Progenitor cell of endocrine pancreas (in vitro differentiated cells): ENCODE results near the gene DCTN2. TPM values are rescaled to one million over a fixed set of nuclear protein-coding genes. Genes with fewer than 3 reads are reported as not detected.

ENCODE experiments used
- DNase-seq: peaks from one replicate; pipeline ENCODE4 v3.0.0; 2021; ENCODE audit warnings: low spot score; ENCODE audit not compliant: unreplicated experiment
- H3K27ac Mint-ChIP-seq: 2 replicates; pipeline ENCODE4 v1.8.0; 2021; ENCODE audit warnings: mild to moderate bottlenecking, moderate library complexity, mixed read lengths
- H3K27me3 Mint-ChIP-seq: 2 replicates; pipeline ENCODE4 v1.8.0; 2021; ENCODE audit warnings: mixed read lengths
- H3K36me3 Mint-ChIP-seq: 2 replicates; pipeline ENCODE4 v1.8.0; 2022; ENCODE audit warnings: mixed read lengths; ENCODE audit not compliant: insufficient read depth
- H3K4me1 Mint-ChIP-seq: 2 replicates; pipeline ENCODE4 v1.8.0; 2021; ENCODE audit warnings: low read depth, mixed read lengths
- H3K4me3 Mint-ChIP-seq: 2 replicates; pipeline ENCODE4 v1.8.0; 2021; ENCODE audit warnings: low read depth, mild to moderate bottlenecking, moderate library complexity, mixed read lengths
- H3K9me3 Mint-ChIP-seq: 2 replicates; pipeline ENCODE4 v1.8.0; 2021; ENCODE audit warnings: low read depth, mixed read lengths
- microRNA-seq: library from miRNA; unstranded; fragments of <30 nt; microRNA quantifications from one replicate; pipeline ENCODE4 v1.1.0, GENCODE V29; 2020; ENCODE audit warnings: borderline number of aligned reads; ENCODE audit not compliant: unreplicated experiment
- total RNA-seq: library from RNA; stranded (reverse); gene quantifications from 2 replicates; pipeline ENCODE4 v1.2.1, GENCODE V29; 2021
- TF ChIP-seq, protein P1 (sequence below): fragments of 200-600 bp; sonication (generic); IDR thresholded peaks from one replicate; pipeline ENCODE4 v1.5.0; 2021; ENCODE audit warnings: antibody characterized with exemption, mild to moderate bottlenecking; ENCODE audit not compliant: unreplicated experiment

The DCTN2 gene
- total RNA-seq, 1 donor from 2014 or later: 144 TPM

- H3K36me3 Mint-ChIP-seq: peaks cover 17% of the 10 kb centered on the region
- H3K4me3 Mint-ChIP-seq: peak within 1 kb of the TSS; percentile 97
- H3K4me1 Mint-ChIP-seq: peaks cover 12% of the 10 kb centered on the region
- TF ChIP-seq, protein P1, sequence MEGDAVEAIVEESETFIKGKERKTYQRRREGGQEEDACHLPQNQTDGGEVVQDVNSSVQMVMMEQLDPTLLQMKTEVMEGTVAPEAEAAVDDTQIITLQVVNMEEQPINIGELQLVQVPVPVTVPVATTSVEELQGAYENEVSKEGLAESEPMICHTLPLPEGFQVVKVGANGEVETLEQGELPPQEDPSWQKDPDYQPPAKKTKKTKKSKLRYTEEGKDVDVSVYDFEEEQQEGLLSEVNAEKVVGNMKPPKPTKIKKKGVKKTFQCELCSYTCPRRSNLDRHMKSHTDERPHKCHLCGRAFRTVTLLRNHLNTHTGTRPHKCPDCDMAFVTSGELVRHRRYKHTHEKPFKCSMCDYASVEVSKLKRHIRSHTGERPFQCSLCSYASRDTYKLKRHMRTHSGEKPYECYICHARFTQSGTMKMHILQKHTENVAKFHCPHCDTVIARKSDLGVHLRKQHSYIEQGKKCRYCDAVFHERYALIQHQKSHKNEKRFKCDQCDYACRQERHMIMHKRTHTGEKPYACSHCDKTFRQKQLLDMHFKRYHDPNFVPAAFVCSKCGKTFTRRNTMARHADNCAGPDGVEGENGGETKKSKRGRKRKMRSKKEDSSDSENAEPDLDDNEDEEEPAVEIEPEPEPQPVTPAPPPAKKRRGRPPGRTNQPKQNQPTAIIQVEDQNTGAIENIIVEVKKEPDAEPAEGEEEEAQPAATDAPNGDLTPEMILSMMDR: no peak
- H3K9me3 Mint-ChIP-seq: peaks cover under 1% of the 10 kb centered on the region
- peak within 1 kb of the TSS; percentile 95 for H3K27ac Mint-ChIP-seq
- H3K27me3 Mint-ChIP-seq: peaks cover 6% of the 10 kb centered on the region
- peak; percentile 72 for DNase-seq
Observed at GRCh38 chr12:57487597-57488401, 59.2 kb downstream of the DCTN2 start, which contains the start of gene MARS1. Gene MARS1, plus strand, starts transcription at chr12:57488068. Its CDS starts 23 bp downstream, at chr12:57488091.

DNA sequence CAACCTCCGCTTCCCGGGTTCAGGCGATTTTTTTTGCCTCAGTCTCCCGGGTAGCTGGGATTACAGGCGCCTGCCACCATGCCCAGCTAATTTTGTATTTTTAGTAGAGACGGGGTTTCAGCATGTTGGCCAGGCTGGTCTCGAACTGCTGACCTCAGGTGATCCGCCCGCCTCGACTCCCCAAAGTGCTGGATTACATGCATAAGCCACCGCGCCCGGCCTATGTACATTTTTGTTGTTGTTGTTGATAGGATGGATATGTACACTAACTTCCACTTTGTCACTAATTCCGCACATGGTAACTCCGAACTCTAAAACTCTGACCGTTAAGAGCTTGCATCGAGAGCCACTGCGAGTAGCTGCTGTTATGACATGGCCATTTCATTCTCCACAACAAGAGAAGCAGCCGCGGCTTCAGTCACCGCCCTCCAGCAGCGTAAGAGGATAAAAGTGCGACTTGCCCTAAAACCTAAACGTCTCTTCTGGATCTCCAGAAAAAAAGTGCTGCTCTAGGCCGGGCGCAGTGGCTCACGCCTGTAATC lies 59.9 kb downstream of the DCTN2 start:
- Mint-ChIP-seq H3K27ac (peak overlapping the region; percentile 21), H3K36me3 (peaks cover 14% of the 10 kb centered on the region), H3K27me3 (peaks cover 6% of the 10 kb centered on the region), H3K9me3 (no peaks in the 10 kb centered on the region), H3K4me1 (peaks cover 12% of the 10 kb centered on the region), H3K4me3 (peak overlapping the region; percentile 97)
- DNase-seq: no peak
- TF ChIP-seq, protein P1: no peak

DNA sequence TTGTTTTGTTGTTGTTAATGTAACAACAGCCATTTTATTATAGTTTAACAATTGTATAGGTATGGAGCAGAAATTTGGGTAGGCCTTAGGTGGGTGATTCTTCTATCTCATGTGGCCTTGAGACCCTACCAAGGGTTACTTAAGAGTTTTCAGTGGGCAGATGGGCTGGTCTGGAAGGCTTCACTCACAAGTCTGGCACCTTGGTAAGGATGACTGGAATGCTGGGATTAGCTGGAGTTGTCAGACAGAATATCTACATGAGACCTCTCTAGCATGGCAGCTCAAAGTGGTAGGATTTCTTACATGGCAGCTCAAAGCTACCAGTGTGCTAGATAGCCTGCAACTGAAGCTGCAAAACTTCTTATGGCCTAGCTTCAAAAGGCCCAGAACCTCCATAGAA lies 61.3 kb downstream of the DCTN2 start:
- Mint-ChIP-seq H3K4me1 (peaks cover 12% of the 10 kb centered on the region), H3K36me3 (peaks cover 7% of the 10 kb centered on the region), H3K9me3 (no peaks in the 10 kb centered on the region), H3K27me3 (peaks cover 18% of the 10 kb centered on the region), H3K27ac (no peak overlapping the region), H3K4me3 (no peak overlapping the region)
- TF ChIP-seq, protein P1: no peak
- no peak for DNase-seq

DNA sequence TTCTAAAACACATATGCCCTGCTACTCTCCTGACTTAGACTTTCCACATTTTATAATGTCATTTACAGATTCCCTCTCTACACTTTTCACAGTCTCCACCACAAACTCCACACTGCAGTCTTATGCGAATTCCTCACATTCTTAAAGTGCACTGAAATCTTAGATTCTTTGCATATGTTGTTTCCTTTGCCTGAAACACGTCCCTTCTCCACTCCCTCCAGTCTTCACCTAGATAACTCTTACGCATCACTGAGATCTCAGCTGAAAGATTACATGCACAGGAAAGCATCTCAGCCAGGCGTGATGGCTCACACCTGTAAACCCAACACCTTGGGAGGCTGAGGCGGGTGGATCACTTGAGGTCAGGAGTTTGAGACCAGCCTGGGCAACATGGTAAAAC lies 63.5 kb downstream of the DCTN2 start:
- TF ChIP-seq, protein P1: no peak
- H3K4me1 Mint-ChIP-seq: peaks cover 3% of the 10 kb centered on the region
- H3K9me3 Mint-ChIP-seq: no peaks in the 10 kb centered on the region
- H3K36me3 Mint-ChIP-seq: no peaks in the 10 kb centered on the region
- DNase-seq: no peak
- H3K27ac Mint-ChIP-seq: no peak overlapping the region
- H3K27me3 Mint-ChIP-seq: peaks cover 41% of the 10 kb centered on the region
- no peak overlapping the region for H3K4me3 Mint-ChIP-seq

DNA sequence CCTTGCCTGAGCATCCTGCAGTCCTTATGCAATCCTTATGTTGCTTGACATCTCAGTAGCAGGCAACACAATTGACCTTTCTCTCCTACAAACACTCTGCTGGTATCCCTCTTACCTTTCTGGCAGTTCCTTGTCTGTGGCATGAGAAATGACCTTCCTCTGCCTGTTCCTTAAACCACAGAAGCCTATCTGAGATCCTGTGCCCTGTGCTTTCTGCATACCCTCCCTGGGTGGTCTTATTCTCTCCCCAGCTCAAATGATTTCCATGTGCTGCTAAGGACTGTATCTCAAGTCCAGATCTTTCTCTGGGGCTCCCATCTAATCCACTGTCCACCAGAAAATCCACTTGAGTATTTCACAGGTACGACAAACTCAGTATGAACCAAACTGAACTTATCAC lies 65.3 kb downstream of the DCTN2 start:
- Mint-ChIP-seq H3K36me3 (no peaks in the 10 kb centered on the region), H3K4me3 (no peak overlapping the region)

More for the DNA sequence above, 65.3 kb downstream of the DCTN2 start:
- no peak overlapping the region for H3K27ac Mint-ChIP-seq
- peaks cover 59% of the 10 kb centered on the region for H3K27me3 Mint-ChIP-seq
- TF ChIP-seq, protein P1: no peak
- no peak for DNase-seq
- no peaks in the 10 kb centered on the region for H3K9me3 Mint-ChIP-seq
- no peaks in the 10 kb centered on the region for H3K4me1 Mint-ChIP-seq

Small RNA genes within 50 kb of the gene (microRNA-seq; reads per million reads assigned to microRNA genes)
- gene MIR616 (2.4 reads per million), gene MIR6758 (4.8 reads per million)

Other genes starting within 250 kb of the DCTN2 start
- gene R3HDM2, start 116.1 kb downstream of the DCTN2 start, total RNA-seq: 85.9 and 86.8 TPM in 2 replicates
- gene INHBC, start 112.4 kb downstream of the DCTN2 start, total RNA-seq: 0.16 TPM in 1 of 2 replicates, not detected in the other
- gene INHBE, start 91.9 kb downstream of the DCTN2 start, total RNA-seq: 1.2 and 2.0 TPM in 2 replicates
- 0.89 and 0.91 TPM in 2 replicates for gene GLI1, start 87.4 kb downstream of the DCTN2 start, total RNA-seq
- gene ARHGAP9, start 67.3 kb downstream of the DCTN2 start, total RNA-seq: 2.6 and 2.8 TPM in 2 replicates
- gene MARS1, start 59.1 kb downstream of the DCTN2 start, total RNA-seq: 290 and 318 TPM in 2 replicates
- 15.7 and 18.5 TPM in 2 replicates for gene DDIT3, start 26.7 kb downstream of the DCTN2 start, total RNA-seq
- 158 and 159 TPM in 2 replicates for gene MBD6, start 24.4 kb downstream of the DCTN2 start, total RNA-seq
- 2.5 and 2.8 TPM in 2 replicates for gene KIF5A, start 2.9 kb upstream of the DCTN2 start, total RNA-seq
- 38.4 and 39.0 TPM in 2 replicates for gene PIP4K2C, start 44.0 kb upstream of the DCTN2 start, total RNA-seq
- 79.9 and 83.0 TPM in 2 replicates for gene DTX3, start 57.6 kb upstream of the DCTN2 start, total RNA-seq
- 17.0 and 18.4 TPM in 2 replicates for gene ARHGEF25, start 64.2 kb upstream of the DCTN2 start, total RNA-seq
- 0.73 and 1.1 TPM in 2 replicates for gene B4GALNT1, start 86.0 kb upstream of the DCTN2 start, total RNA-seq
- 197 and 204 TPM in 2 replicates for gene OS9, start 146.9 kb upstream of the DCTN2 start, total RNA-seq
- gene AGAP2, start 191.6 kb upstream of the DCTN2 start, total RNA-seq: 0.29 TPM in 2 replicates
- 24.2 and 31.3 TPM in 2 replicates for gene TSPAN31, start 197.8 kb upstream of the DCTN2 start, total RNA-seq
- 194 and 208 TPM in 2 replicates for gene CDK4, start 205.1 kb upstream of the DCTN2 start, total RNA-seq
- gene MARCHF9, start 207.9 kb upstream of the DCTN2 start, total RNA-seq: 33.8 and 34.3 TPM in 2 replicates
- 2.0 and 2.5 TPM in 2 replicates for gene CYP27B1, start 219.9 kb upstream of the DCTN2 start, total RNA-seq
- 23.3 and 27.5 TPM in 2 replicates for gene METTL1, start 224.9 kb upstream of the DCTN2 start, total RNA-seq
- 5.6 and 6.7 TPM in 2 replicates for gene EEF1AKMT3, start 225.4 kb upstream of the DCTN2 start, total RNA-seq
- 25.7 and 30.0 TPM in 2 replicates for gene TSFM, start 235.6 kb upstream of the DCTN2 start, total RNA-seq